ENCODE results near the gene LTB4R. TPM values are rescaled to one million over a fixed set of nuclear protein-coding genes. Genes with fewer than 3 reads are reported as not detected.
A peak's percentile ranks its signal among the peaks of the same experiment; 100 is the strongest.

LTB4R gene
- total RNA-seq, 1 donor from 2014 or later = 1.2 TPM

DNA sequence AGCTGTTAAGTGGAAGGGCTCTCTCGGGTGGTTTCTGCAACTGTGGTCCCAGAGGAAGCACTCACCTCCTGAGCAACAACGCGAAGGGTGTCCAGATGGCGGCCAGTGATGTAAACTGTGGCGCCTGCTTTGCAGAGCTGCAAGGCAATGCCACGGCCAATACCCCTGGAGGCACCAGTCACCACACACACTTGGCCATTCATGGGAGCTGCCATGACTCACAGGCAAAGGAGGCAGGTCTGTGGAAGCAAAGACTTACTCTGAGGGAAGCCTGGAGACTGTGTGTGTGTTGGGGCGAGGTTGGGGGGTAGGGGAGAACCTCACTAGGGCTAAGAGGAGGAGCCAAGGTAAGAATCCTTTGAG lies 12.4 kb upstream of the LTB4R start:
- no peak for DNase-seq (ENCODE audit: low spot score in 2 of 2)
- FAIRE-seq = no peak

DNA sequence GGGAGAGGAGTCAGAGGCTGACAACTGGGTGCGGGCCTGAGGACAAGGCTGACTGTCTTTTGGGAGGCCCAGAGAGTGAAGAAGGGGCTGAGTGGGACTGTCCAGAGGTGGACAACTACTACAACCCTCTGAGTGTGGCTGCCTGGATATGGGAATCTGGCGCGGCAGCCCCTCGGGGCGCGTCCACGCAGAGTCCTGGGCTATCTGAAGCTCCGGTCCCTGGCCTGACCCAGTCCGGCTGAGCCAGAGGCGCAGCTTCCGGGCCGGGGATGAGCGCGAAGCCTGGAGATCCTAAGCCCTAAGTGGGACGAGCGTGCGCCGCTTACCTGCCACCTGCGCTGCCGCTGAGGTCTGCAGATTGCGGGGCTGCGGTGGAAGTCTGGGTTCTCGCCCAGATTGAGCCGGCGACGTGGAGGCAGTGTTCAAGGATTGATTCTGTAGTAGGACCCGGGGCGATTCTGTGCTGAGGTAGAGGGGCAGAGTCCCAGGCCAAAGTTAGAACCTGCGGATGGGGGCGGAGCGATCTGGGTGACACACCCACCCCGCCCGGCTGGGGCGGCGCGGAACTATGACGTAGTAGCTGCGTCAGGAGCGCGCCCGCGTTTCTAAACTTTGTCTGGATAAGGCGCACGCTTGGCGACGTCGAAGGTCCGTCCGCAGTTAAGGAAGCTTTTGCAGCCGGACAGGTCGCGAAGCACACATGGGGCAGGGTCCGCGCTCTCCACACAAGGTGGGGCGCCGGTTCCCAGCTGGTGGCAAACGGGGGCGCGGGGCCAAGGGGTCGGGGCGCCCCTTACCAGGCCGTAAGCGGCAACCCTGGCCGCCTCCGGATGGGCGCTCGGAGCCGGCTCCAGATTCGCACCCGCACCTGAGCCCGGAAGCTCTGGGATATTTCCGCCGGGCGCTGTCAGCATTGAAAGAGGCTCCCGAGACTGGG lies 11.8 kb upstream of the LTB4R start, which contains the start of the genes DHRS1 and NOP9:
DHRS1 (minus strand) TSS at position 526 of the 937 bp plus-strand sequence. CDS start 674 bp downstream, outside the sequence.
NOP9 (plus strand) TSS at position 596 of the 937 bp plus-strand sequence; CDS start at position 701, 105 bp downstream.
- DNase-seq (ENCODE audit: low spot score in 2 of 2) (peak; percentile 97 to 99), FAIRE-seq (no peak)

DNA sequence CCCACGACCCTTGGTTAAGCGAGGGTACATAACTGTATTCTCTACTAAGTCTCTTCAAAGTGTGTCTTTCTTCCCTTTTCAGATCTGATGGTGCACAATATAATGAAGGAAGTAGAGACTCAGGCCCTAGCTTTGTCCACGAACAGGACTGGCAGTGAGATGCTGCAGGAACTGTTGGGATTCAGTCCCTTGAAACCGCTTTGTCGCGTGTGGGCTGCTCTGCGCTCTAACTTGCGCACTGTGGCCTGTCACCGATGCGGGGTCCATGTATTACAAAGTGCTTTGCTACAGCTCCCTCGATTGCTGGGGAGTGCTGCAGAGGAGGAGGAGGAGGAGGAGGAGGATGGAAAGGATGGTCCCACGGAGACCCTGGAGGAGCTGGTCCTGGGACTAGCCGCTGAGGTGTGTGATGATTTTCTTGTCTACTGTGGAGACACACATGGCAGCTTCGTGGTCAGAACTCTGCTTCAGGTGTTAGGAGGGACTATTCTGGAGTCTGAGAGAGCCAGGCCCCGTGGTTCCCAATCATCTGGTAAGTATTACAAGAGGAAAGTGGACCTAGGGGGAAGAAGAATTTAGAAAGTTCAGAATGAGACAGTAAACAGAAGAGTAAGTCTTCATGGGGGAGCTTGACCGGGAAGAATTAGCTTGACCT lies 10.8 kb upstream of the LTB4R start:
- DNase-seq (ENCODE audit: low spot score in 2 of 2) (no peak), FAIRE-seq (no peak)

DNA sequence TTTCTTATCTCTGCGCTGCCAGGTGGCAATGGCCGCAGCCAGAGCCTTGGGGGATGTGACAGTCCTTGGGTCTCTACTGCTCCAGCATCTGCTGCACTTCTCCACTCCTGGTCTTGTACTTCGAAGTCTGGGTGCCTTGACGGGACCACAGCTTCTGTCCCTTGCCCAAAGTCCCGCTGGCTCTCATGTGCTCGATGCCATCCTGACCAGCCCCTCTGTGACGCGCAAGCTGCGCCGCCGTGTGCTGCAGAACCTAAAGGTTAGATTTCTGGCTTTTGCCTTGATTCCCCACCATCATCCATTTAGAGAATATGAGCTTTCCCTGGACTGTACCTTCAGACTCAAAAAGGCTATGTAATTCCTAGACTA lies 7.3 kb upstream of the LTB4R start:
- DNase-seq (ENCODE audit: low spot score in 2 of 2) = no peak
- no peak for FAIRE-seq

DNA sequence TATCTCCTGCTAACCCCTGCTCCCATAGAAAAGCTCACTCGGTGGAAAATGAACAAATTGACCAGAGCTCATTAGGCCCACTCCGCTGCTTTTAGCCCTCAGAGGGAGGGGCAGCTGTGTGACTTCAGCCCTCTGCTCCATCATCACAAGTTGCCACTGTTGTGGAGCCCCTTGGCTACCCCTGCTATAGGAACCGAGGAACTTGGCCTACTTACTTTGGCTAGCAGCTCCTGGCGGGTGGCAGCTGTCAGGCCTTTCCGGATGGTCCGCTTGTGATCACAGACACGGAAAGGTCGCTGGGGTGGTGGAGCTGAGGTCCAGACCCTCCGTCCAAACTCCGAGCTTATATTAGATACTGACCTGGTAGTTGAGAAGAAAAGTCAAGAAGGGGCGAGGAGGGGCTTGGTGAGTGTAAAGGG lies 4.1 kb upstream of the LTB4R start:
- DNase-seq (ENCODE audit: low spot score in 2 of 2) = no peak
- FAIRE-seq = no peak

DNA sequence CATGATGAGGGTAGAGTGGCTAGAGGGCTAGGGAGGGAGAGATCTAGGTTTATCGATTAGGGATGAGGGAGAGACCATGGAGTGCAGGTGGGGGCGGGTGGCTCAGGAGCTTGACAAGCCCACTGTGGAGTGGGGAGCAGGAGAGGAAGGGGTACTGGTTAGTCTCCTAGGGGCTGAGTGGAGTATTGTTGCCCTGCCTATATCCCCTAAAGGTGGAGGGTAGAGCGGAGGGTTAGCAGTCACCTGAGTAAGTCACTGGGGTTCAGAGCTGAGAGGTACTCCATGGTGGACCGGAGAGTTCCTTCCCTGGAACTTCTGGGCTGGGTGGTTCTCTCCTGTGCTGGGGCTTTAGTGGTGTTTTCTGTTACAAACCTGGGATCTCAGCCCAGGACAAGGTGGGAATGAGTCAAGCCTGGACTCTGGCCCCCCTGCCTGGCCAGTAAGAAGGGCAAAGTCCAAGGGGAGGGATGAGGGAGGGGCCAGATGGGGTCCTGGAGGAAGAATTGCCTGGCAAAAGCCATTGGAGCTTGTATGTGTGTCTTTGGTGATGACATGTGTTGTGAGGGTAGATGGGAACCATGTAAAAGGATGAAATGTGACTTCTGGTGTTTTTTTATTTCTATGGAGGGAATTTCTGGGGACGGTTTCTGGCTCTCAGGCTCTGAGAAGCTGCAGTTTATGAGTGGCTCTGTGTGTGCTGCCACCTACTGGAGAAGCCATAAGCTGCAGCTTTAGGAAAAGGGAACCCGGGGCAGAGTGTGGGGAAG lies 3.5 kb upstream of the LTB4R start, which contains the start of gene CIDEB:
CIDEB (minus strand) TSS at position 403 of the 767 bp plus-strand sequence; CDS start at position 284, 119 bp downstream.
- no peak for FAIRE-seq

DNA sequence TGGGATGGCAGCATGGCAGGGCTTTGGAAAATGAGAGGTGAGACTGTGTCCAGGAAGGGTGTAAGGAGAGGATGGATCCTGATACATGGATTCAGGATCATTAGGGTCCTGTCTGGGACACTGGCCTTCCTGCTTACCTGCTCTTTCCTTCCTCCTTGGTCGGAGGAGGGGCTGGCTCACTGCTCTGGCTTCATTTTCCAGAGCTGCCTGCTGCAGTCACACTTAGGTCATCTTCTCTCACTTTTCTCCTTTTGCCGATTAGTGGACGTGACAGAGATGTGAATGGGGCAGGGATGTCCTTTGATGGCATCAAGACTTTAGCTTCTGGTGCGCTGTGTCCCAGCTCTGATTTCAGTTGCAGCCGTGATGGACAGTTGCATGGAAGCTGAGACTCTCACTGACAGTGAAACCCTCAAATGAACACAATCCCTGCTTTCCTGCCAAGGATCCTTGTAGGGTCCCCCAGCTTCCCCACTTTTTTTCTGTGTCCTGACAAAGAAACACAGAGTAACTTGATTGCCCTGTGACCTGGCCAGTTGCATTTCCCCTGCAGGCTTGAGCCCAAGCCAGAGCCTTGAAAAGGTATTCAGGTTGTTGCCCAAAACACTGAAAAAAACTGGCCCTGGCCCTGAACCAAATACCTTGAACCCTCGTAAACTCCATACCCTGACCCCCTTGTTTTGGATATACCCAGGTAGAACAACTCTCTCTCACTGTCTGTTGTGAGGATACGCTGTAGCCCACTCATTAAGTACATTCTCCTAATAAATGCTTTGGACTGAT lies 2.8 kb upstream of the LTB4R start:
- no peak for FAIRE-seq
- no peak for DNase-seq (ENCODE audit: low spot score in 2 of 2)

More for the DNA sequence above, 3.5 kb upstream of the LTB4R start, which contains the start of gene CIDEB:
- peak in 1 of 2 donors; percentile 63 for DNase-seq (ENCODE audit: low spot score in 2 of 2)

DNA sequence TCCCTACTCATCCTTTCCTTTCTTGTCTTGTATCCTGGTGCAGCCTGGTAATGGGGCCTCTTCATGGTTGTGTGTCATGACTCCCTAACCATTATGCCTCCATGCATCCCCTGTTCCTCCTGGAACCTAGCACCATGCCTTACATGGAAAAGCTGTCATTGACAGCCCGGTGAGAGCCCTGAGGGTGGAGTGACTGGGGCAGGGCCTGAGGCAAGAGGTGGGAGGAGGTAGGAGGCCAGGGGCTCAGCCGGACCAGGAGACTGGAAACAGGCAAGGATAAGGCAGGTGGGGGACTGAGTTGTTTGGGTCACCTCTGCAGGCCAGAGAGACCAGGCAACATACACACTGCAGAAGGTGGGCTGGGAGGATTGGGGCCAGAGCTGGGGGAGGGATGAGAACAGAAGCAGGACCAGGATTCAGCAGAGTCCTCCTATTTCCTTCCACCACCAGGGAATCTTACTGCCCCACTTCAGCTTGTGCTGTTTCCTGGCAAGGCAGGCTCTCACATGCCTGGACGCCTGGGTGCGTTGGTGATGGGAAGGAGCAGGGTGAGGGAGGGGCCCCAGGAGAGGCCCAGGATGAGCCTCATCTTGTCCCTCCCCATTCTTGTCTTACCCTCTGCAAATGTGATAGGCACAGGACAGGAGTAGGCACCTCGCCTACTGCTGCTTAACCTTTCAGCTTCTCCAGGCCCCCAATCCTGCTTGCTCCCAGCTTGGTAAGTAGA lies 1.6 kb upstream of the LTB4R start, which contains the start of gene LTB4R2:
LTB4R2 (plus strand) TSS at position 603 of the 727 bp plus-strand sequence. CDS start 525 bp downstream, outside the sequence.
- DNase-seq (ENCODE audit: low spot score in 2 of 2) (no peak), FAIRE-seq (no peak)

DNA sequence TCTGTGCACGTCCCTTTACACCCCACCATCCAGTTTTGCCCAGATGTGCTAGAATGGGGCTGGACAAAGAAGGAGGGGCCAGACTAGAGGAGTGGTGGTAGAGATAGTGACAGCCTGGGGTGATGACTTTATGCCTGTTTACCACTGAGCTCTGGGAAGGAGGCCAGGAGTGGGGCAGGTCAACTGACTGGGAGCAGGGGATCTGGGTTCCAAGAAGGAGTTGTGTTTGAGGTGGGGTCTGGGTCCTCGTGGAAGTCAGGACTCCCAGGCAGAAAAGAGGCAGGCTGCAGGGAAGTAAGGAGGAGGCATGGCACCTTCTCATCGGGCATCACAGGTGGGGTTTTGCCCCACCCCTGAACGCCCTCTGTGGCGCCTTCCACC lies 1.0 kb upstream of the LTB4R start:
- DNase-seq (ENCODE audit: low spot score in 2 of 2) (no peak), FAIRE-seq (no peak)

DNA sequence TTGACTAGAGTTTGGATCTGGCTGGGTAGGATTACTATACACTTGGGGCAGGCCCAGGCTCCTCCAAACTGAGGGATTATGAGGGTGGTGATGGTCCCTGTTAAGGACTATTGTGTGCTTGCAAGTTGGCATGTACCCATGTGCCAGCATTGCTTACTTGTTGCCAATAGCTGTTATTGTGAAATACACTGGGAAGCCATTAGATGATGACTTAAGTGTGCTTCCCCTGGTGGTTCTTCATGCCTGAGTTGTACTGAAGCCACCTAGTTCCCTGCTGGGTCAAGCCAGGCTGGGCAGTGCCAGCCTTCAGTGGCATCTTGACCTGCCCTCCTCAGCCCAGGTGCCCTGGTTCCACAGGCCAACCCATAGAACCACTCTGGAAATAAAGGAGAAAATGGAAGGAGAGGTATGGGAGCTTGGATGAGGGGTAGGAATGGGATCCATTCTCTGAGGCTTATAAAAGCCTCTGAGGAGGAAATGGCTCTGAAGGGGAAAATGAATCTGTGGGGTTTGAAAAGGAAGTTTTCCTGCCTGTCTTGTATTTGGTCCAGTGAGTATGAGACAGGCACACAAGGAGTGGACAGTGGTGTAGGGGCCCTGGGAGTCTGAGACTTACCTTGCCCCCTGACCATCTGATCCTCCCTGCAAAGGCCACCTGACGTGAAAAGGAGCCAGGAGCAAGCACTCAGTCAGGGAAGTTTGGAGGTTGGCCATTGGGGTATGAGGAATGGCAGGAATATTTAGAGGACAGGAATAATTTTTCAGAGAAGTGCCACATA lies 724 bp downstream of the LTB4R start:
- FAIRE-seq (no peak), DNase-seq (ENCODE audit: low spot score in 2 of 2) (no peak)

DNA sequence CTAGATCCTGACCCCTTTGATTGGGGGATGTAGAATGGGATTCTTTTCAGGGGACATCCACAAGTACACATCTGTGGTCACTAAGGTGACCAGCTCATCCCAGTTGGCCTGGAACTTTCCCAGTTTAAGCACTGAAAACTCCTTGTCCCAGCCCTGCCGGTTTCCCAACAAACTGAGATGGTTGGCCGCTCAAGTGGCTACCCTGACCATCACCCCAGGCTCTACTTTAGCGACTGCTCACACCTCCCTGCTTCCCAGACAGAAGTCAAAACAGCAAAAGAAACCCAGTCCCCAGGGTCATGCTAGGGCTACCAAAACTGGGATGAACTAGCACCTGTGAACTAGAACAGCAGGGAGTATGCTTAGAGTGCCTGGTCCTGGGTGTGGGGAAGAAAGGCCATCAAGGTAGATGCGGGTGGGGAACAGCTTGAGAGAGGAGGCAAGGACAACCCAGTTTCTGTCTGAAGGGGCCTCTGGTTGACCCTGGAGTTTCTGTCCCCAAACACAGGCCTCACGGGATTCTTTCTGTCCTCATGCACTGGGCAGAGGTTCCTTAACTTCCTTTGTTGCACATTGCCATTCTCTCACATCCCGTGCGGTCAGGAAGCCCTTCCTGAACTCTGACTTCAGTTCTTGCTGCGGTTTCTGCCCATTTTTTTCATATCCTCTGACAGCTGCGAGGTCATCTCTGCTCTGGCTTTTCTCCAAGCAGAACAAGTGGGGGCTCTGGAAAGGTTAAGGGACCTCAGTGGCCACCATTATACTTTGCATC lies 1.6 kb downstream of the LTB4R start:
- DNase-seq (ENCODE audit: low spot score in 2 of 2) (no peak), FAIRE-seq (no peak)

DNA sequence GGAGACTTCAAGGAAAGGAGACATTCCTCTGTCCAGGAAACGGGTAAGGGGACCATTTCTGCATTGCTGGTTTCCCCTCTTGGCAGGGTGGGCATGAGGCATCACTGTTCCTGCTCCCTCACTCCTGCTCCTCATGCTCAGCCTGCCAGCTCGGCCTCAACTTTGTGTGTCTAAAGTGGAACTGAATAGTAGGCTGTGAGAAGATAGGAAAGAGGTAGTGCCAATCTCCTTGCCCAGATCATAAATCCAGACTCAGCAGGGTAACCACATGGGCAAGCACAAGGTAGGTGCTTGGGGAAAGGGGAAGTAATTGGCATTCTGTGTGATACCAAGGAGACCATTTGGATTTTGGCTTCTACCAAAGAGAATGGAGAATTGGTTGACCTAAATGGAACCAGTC lies 2.6 kb downstream of the LTB4R start:
- no peak for DNase-seq (ENCODE audit: low spot score in 2 of 2)
- FAIRE-seq = no peak

DNA sequence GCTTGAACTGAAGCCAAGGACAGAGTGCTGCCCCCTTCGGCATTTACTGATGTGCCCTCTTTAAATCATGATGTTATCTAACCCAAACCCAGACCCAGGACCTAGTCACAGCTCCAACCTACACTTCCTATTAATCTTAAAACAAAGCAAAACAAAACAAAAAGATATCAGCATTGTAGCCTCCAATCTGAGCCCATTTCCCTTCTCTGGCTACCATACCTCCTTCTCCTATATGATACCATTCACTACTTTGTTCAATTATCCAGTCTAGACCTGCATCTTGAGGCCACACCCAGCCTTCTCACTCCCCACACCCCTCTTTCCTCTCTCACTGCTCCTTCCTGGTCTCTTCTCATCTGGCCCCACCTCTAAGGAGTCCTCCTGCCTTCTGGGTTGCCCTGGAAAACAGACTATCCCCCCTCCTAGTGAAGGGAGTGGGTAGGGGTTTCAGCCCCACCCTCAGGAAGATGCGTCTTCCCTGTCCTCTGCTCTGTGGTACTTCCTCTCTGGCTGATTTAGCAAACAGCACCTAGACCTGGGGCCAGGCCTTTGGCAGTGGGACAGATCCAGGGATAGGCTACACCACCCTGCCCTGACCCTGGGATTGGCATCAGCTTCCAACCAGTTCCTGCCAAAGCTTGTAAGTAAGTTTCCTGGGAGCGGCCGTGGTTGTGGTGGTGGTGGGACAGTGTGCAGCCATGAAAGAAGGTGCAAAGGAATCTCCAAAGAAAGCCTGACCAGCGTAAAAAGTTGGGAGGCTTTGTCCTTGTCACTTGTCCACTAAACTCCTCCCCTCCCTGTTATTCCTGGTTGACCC lies 3.3 kb downstream of the LTB4R start:
- DNase-seq (ENCODE audit: low spot score in 2 of 2) (no peak), FAIRE-seq (no peak)

DNA sequence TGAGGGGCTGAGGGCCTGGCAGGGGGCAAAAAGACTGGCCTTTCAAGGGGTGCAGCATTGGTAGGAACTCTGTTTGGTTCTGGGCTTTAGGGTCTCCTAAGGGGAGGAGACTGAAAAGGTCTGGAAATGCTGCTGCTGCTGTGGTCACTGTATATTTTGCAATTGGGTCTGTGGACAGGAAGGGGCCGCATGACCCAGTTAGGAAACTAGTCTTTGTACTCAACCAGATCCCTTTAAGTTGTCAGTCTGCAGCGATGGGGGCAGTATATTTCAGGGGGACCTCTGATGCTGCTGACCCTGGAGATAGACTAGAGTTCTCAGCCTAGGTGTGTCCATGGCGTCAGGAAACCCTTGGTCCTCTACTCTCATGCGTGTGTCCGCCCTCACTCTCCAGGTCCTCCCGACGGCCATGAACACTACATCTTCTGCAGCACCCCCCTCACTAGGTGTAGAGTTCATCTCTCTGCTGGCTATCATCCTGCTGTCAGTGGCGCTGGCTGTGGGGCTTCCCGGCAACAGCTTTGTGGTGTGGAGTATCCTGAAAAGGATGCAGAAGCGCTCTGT lies 4.0 kb downstream of the LTB4R start:
- no peak for FAIRE-seq

DNA sequence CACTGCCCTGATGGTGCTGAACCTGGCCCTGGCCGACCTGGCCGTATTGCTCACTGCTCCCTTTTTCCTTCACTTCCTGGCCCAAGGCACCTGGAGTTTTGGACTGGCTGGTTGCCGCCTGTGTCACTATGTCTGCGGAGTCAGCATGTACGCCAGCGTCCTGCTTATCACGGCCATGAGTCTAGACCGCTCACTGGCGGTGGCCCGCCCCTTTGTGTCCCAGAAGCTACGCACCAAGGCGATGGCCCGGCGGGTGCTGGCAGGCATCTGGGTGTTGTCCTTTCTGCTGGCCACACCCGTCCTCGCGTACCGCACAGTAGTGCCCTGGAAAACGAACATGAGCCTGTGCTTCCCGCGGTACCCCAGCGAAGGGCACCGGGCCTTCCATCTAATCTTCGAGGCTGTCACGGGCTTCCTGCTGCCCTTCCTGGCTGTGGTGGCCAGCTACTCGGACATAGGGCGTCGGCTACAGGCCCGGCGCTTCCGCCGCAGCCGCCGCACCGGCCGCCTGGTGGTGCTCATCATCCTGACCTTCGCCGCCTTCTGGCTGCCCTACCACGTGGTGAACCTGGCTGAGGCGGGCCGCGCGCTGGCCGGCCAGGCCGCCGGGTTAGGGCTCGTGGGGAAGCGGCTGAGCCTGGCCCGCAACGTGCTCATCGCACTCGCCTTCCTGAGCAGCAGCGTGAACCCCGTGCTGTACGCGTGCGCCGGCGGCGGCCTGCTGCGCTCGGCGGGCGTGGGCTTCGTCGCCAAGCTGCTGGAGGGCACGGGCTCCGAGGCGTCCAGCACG lies 4.7 kb downstream of the LTB4R start:
- peak in 1 of 2 donors; percentile 67 for DNase-seq (ENCODE audit: low spot score in 2 of 2)
- no peak for FAIRE-seq

More for the DNA sequence above, 4.0 kb downstream of the LTB4R start:
- DNase-seq (ENCODE audit: low spot score in 2 of 2) = no peak

DNA sequence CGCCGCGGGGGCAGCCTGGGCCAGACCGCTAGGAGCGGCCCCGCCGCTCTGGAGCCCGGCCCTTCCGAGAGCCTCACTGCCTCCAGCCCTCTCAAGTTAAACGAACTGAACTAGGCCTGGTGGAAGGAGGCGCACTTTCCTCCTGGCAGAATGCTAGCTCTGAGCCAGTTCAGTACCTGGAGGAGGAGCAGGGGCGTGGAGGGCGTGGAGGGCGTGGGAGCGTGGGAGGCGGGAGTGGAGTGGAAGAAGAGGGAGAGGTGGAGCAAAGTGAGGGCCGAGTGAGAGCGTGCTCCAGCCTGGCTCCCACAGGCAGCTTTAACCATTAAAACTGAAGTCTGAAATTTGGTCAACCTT lies 5.3 kb downstream of the LTB4R start:
- no peak for FAIRE-seq

More for the DNA sequence above, 5.3 kb downstream of the LTB4R start:
- DNase-seq (ENCODE audit: low spot score in 2 of 2) = no peak

Data from frontal cortex (tissue), 4 donors.